Kidney (tissue), 14 donors: Measurements from ENCODE around the gene PIP5K1C. TPM values are rescaled to one million over a fixed set of nuclear protein-coding genes. Genes with fewer than 3 reads are reported as not detected.

ENCODE experiments used
- DNase-seq, 5 donors: peaks; one replicate each; pipeline ENCODE4 v3.0.0-alpha.2; 2013 to 2020
- FAIRE-seq: peaks from 2 replicates; lab custom pipeline; 2012; peaks lifted over from hg19 to GRCh38; lab: Jason Lieb, UNC
- H3K27ac ChIP-seq, 2 donors: one replicate each; pipeline ENCODE4 v1.7.0; 2013; ENCODE audit warnings: low read depth in 2 of 2, low read length in 2 of 2, inconsistent platforms in 1 of 2
- H3K27me3 ChIP-seq: one replicate; pipeline ENCODE4 v1.7.1; 2013; ENCODE audit warnings: low read length, inconsistent platforms; ENCODE audit not compliant: control insufficient read depth, insufficient read depth
- H3K36me3 ChIP-seq, 3 donors: one replicate each; pipeline versions ENCODE4 v1.7.0 to v1.7.1; 2013; ENCODE audit warnings: low read length in 3 of 3, control low read depth in 1 of 3, inconsistent platforms in 1 of 3; ENCODE audit not compliant: insufficient read depth in 3 of 3, control insufficient read depth in 2 of 3
- H3K4me1 ChIP-seq, 3 donors: one replicate each; pipeline versions ENCODE4 v1.7.0 to v1.7.1; 2013; ENCODE audit warnings: low read length in 3 of 3, inconsistent platforms in 1 of 3, low read depth in 1 of 3; ENCODE audit not compliant: control insufficient read depth in 2 of 3, insufficient read depth in 2 of 3
- H3K4me3 ChIP-seq, 3 donors: one replicate each; pipeline versions ENCODE4 v1.7.0 to v1.8.1; 2013; ENCODE audit warnings: low read length in 3 of 3, control low read depth in 1 of 3, inconsistent platforms in 1 of 3
- H3K9ac ChIP-seq, 3 donors: one replicate each; pipeline versions ENCODE4 v1.7.0 to v1.7.1; 2013; ENCODE audit warnings: low read length in 3 of 3, control low read depth in 1 of 3, inconsistent platforms in 1 of 3
- H3K9me3 ChIP-seq, 3 donors: one replicate each; pipeline versions ENCODE4 v1.7.0 to v1.7.1; 2013; ENCODE audit warnings: low read length in 3 of 3, control low read depth in 1 of 3, inconsistent platforms in 1 of 3; ENCODE audit not compliant: control insufficient read depth in 2 of 3, insufficient read depth in 1 of 3
- CTCF ChIP-seq: IDR thresholded peaks from 3 replicates; pipeline ENCODE4 v1.5.1; 2012; ENCODE audit warnings: mild to moderate bottlenecking, moderate library complexity, borderline replicate concordance; ENCODE audit not compliant: insufficient read depth; ENCODE audit errors: extremely low read depth
- intact Hi-C: fragments of 100-400 bp; cut with DNase I; formaldehyde crosslinking; loops from one replicate; pipeline ENCODE4 v1.11.1; 2022
- polyA plus RNA-seq: library from polyadenylated mRNA; stranded (reverse); fragments of 350-450 nt; fragmentation: Illumina TruSeq; extraction: RNeasy Lipid Tissue Mini Kit (QIAGEN cat#74804); gene quantifications from one replicate; pipeline ENCODE4 v1.2.3, GENCODE V29; 2014; ENCODE audit warnings: low read depth, low replicate concordance; ENCODE audit not compliant: insufficient read depth
- total RNA-seq: library from RNA; stranded (reverse); fragmentation: NEBNext Ultra II Directional; extraction: Animal tissue kit (Norgen Biotek cat#: 25700); gene quantifications from one replicate; pipeline ENCODE4 v1.2.1, GENCODE V29; 2021
- donor health status: control.
- donor health status: control.
- donor health status: control.
- donor health status: control.
- donor health status: control.
- donor health status: DM: yes; HTN: yes; CAD: no.
- donor health status: Normal renal cell carcinoma (clear cell type).

PIP5K1C gene
- total and polyA plus RNA-seq, 2 donors from 2014 or later = 11.2 to 35.6 TPM

- Histone ChIP-seq H3K4me1 (no peaks in the 10 kb centered on the region), H3K9me3 (no peaks in the 10 kb centered on the region), H3K9ac (no peak overlapping the region), H3K4me3 (no peak overlapping the region), H3K27ac (no peak overlapping the region), H3K36me3 (peaks cover 0 to 7% (median 6%) of the 10 kb centered on the region in 3 donors), H3K27me3 (no peaks in the 10 kb centered on the region)
- intact Hi-C loops = no loop called here
- FAIRE-seq (no peak), DNase-seq (no peak)
- no peak for TF ChIP-seq CTCF
Observed at GRCh38 chr19:3642296-3642695, 58.0 kb downstream of the PIP5K1C start.

GRCh38 chr19:3641515-3642269 lies 58.6 kb downstream of the PIP5K1C start:
- Histone ChIP-seq H3K4me3 (no peak overlapping the region), H3K9ac (no peak overlapping the region)

GRCh38 chr19:3639479-3639878 lies 60.8 kb downstream of the PIP5K1C start:
- DNase-seq = no peak
- H3K27me3 ChIP-seq = no peaks in the 10 kb centered on the region
- no peak overlapping the region for H3K27ac ChIP-seq
- intact Hi-C loops = no loop called here
- TF ChIP-seq CTCF = no peak
- H3K36me3 ChIP-seq = peaks cover 0 to 4% (median 4%) of the 10 kb centered on the region in 3 donors
- H3K9ac ChIP-seq = no peak overlapping the region
- H3K4me3 ChIP-seq = no peak overlapping the region
- no peaks in the 10 kb centered on the region for H3K4me1 ChIP-seq
- FAIRE-seq = no peak
- no peaks in the 10 kb centered on the region for H3K9me3 ChIP-seq

More at GRCh38 chr19:3641515-3642269, 58.6 kb downstream of the PIP5K1C start:
- Histone ChIP-seq H3K27ac (no peak overlapping the region), H3K36me3 (peaks cover 0 to 7% (median 6%) of the 10 kb centered on the region in 3 donors), H3K27me3 (no peaks in the 10 kb centered on the region), H3K9me3 (no peaks in the 10 kb centered on the region), H3K4me1 (no peaks in the 10 kb centered on the region)
- TF ChIP-seq CTCF = no peak
- intact Hi-C loops = no loop called here
- no peak for DNase-seq
- FAIRE-seq = no peak
